Peyer's patch (tissue), 4 donors: Measurements from ENCODE around the gene SLC39A10.

Source experiments
- POLR2A ChIP-seq, 2 donors: fragments of 450-650 bp; IDR thresholded peaks; one replicate each; pipeline ENCODE4 v1.5.1; 2017; ENCODE audit warnings: antibody characterized with exemption in 2 of 2, mild to moderate bottlenecking in 2 of 2, moderate library complexity in 2 of 2
- TF ChIP-seq, protein P1 (sequence below), 6 experiments: fragments of 450-650 bp in 4 of 6; fragments of 200-600 bp in 2 of 6; sonication (generic) in 1 of 6; IDR thresholded peaks; one replicate each; pipeline ENCODE4 v1.5.1; 2017 to 2019; ENCODE audit warnings: antibody characterized with exemption in 6 of 6, mild to moderate bottlenecking in 3 of 6, moderate library complexity in 1 of 6

- TF ChIP-seq, protein P1, sequence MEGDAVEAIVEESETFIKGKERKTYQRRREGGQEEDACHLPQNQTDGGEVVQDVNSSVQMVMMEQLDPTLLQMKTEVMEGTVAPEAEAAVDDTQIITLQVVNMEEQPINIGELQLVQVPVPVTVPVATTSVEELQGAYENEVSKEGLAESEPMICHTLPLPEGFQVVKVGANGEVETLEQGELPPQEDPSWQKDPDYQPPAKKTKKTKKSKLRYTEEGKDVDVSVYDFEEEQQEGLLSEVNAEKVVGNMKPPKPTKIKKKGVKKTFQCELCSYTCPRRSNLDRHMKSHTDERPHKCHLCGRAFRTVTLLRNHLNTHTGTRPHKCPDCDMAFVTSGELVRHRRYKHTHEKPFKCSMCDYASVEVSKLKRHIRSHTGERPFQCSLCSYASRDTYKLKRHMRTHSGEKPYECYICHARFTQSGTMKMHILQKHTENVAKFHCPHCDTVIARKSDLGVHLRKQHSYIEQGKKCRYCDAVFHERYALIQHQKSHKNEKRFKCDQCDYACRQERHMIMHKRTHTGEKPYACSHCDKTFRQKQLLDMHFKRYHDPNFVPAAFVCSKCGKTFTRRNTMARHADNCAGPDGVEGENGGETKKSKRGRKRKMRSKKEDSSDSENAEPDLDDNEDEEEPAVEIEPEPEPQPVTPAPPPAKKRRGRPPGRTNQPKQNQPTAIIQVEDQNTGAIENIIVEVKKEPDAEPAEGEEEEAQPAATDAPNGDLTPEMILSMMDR (IDR thresholded peaks at IDR 0.05): no peak
- TF ChIP-seq POLR2A (IDR thresholded peaks at IDR 0.05): no peak
These were observed 5.1 kb downstream of the SLC39A10 start for GRCh38 chr2:195662138-195662537.
